Liver (tissue), 9 donors: ENCODE results near the gene MOK. TPM values are rescaled to one million over a fixed set of nuclear protein-coding genes. Genes with fewer than 3 reads are reported as not detected.

Experiments used
- DNase-seq: peaks from one replicate; pipeline ENCODE4 v3.0.0-alpha.2; 2017; ENCODE audit warnings: low spot score
- H3K27ac ChIP-seq, 2 donors: one replicate each; pipeline ENCODE4 v1.7.0; 2013; ENCODE audit warnings: inconsistent platforms in 2 of 2, low read length in 2 of 2, control low read depth in 1 of 2, low read depth in 1 of 2, mild to moderate bottlenecking in 1 of 2
- H3K27me3 ChIP-seq, 4 donors: one replicate each; pipeline versions ENCODE4 v1.6.1 to v1.7.0; 2013; ENCODE audit warnings: low read length in 3 of 4, inconsistent platforms in 1 of 4, mild to moderate bottlenecking in 1 of 4, moderate library complexity in 1 of 4; ENCODE audit not compliant: control insufficient read depth in 4 of 4, insufficient read depth in 4 of 4
- H3K36me3 ChIP-seq, 4 donors: one replicate each; pipeline versions ENCODE4 v1.6.1 to v1.7.0; 2013; ENCODE audit warnings: low read length in 3 of 4, mild to moderate bottlenecking in 3 of 4, low read depth in 1 of 4, moderate library complexity in 1 of 4; ENCODE audit not compliant: control insufficient read depth in 4 of 4, insufficient read depth in 3 of 4
- H3K4me1 ChIP-seq, 4 donors: one replicate each; pipeline versions ENCODE4 v1.6.1 to v1.7.0; 2013; ENCODE audit warnings: low read length in 3 of 4, mild to moderate bottlenecking in 3 of 4, moderate library complexity in 1 of 4; ENCODE audit not compliant: control insufficient read depth in 4 of 4, insufficient read depth in 4 of 4
- H3K4me3 ChIP-seq, 3 donors: one replicate each; pipeline versions ENCODE4 v1.6.1 to v1.7.0; 2013; ENCODE audit warnings: low read length in 3 of 3, control low read depth in 1 of 3, low read depth in 1 of 3, mild to moderate bottlenecking in 1 of 3
- H3K9ac ChIP-seq, 2 donors: one replicate each; pipeline ENCODE4 v1.7.0; 2013; ENCODE audit warnings: low read length in 2 of 2, mild to moderate bottlenecking in 2 of 2, moderate library complexity in 2 of 2, control low read depth in 1 of 2, low read depth in 1 of 2
- H3K9me3 ChIP-seq, 4 donors: one replicate each; pipeline versions ENCODE4 v1.6.1 to v1.7.0; 2013; ENCODE audit warnings: low read length in 3 of 4; ENCODE audit not compliant: control insufficient read depth in 4 of 4
- ATF3 ChIP-seq: IDR thresholded peaks from 2 replicates; pipeline ENCODE4 v1.6.1; 2016; ENCODE audit warnings: antibody characterized with exemption
- EGR1 ChIP-seq, 2 donors: IDR thresholded peaks; 2 replicates each; pipeline ENCODE4 v1.6.1; 2016 to 2018; ENCODE audit warnings: antibody characterized with exemption in 2 of 2, low read depth in 2 of 2
- FOXA2 ChIP-seq: IDR thresholded peaks from 2 replicates; pipeline ENCODE4 v1.6.1; 2016; ENCODE audit warnings: antibody characterized with exemption
- GABPA ChIP-seq, 2 donors: IDR thresholded peaks in 1 of 2; conservative IDR thresholded peaks in 1 of 2; 2 replicates each; pipeline ENCODE4 v1.6.1; 2016; ENCODE audit warnings: antibody characterized with exemption in 2 of 2, mild to moderate bottlenecking in 1 of 2, moderate library complexity in 1 of 2
- HNF4G ChIP-seq: IDR thresholded peaks from 2 replicates; pipeline ENCODE4 v1.6.1; 2016; ENCODE audit warnings: antibody characterized with exemption
- JUND ChIP-seq, 2 donors: IDR thresholded peaks; 2 replicates each; pipeline ENCODE4 v1.6.1; 2016; ENCODE audit warnings: antibody characterized with exemption in 2 of 2
- MAX ChIP-seq: IDR thresholded peaks from 2 replicates; pipeline ENCODE4 v1.6.1; 2016; ENCODE audit warnings: antibody characterized with exemption
- NR2F2 ChIP-seq: IDR thresholded peaks from 2 replicates; pipeline ENCODE4 v1.6.1; 2016; ENCODE audit warnings: antibody characterized with exemption
- RAD21 ChIP-seq, 2 donors: IDR thresholded peaks; 2 replicates each; pipeline ENCODE4 v1.6.1; 2016; ENCODE audit warnings: antibody characterized with exemption in 2 of 2, mild to moderate bottlenecking in 2 of 2
- RXRA ChIP-seq, 2 donors: IDR thresholded peaks; 2 replicates each; pipeline ENCODE4 v1.6.1; 2017 to 2018; ENCODE audit warnings: antibody characterized with exemption in 2 of 2, mild to moderate bottlenecking in 1 of 2
- SP1 ChIP-seq: IDR thresholded peaks from 2 replicates; pipeline ENCODE4 v1.6.1; 2018; ENCODE audit warnings: antibody characterized with exemption, mild to moderate bottlenecking
- TAF1 ChIP-seq: conservative IDR thresholded peaks from 2 replicates; pipeline ENCODE4 v1.6.1; 2016; ENCODE audit warnings: antibody characterized with exemption, mild to moderate bottlenecking
- YY1 ChIP-seq: IDR thresholded peaks from 2 replicates; pipeline ENCODE4 v1.6.1; 2016; ENCODE audit warnings: antibody characterized with exemption, mild to moderate bottlenecking
- ZBTB33 ChIP-seq: IDR thresholded peaks from 2 replicates; pipeline ENCODE4 v1.6.1; 2016; ENCODE audit warnings: antibody characterized with exemption
- WGBS: extraction: QIAGEN DNeasy Blood & Tissue Kit; methylation state at CpG from one replicate; pipeline ENCODE4 v1.1.7; 2013; 5-methylcytosine and 5-hydroxymethylcytosine counted together
- polyA plus RNA-seq, 2 donors: library from polyadenylated mRNA; stranded (reverse) in 1 of 2; unstranded in 1 of 2; fragments of 200-250 nt in 1 of 2; fragments of >200 nt in 1 of 2; fragmentation: Nextera tagmentation in 1 of 2; extraction: Ambion mirVana in 1 of 2; gene quantifications; one replicate each; pipeline versions ENCODE4 v1.2.1 to v1.2.3, GENCODE V29; 2013 to 2015
- total RNA-seq, 2 donors: library from RNA; depleted of rRNA; stranded (reverse); fragments of >200 nt; gene quantifications; one replicate each; pipeline ENCODE4 v1.2.3, GENCODE V29; 2014
- TF ChIP-seq, protein P1 (sequence below): IDR thresholded peaks from 2 replicates; pipeline ENCODE4 v1.6.1; 2016; ENCODE audit warnings: antibody characterized with exemption, mild to moderate bottlenecking
- donor health status: healthy.
- donor health status: healthy.
- donor health status: healthy.
- donor health status: healthy.
- donor health status: healthy.

Gene MOK
- total and polyA plus RNA-seq, 4 donors, result 2.4 to 6.4 (median 2.9) TPM

DNA sequence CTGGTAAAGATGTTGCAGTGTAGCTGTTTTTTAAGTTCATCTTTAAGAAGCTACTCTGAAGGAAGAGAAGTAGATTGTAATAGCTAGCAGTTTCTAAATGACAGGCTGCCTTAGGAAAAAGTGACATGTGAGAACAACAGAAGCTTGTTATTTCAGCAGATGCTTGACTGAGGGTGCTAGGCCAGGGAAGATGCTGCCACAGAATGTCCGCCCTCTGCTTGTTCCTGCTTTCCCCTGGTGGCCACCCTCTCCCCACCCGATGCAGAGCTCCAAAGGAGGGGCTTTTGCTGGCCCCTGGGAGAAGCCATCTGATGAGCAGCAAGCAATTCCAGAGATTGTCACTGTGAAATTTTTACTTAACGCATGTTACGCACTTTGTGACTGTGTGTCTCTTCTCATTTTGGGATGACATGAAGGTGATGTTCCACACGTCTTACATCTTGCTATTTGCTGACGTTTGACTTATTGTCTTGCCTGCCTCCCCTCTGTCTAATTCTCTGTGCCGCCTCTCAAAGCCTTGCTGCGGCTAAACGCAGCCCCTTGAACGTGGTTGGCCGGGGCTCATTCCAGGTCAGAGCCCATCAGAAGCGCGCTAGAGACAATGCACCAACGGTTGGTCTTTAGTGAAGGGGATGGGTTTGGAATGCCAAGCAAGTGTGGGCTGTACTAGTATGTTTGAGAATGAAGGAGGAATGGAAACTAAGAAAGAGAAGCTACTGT lies 120.5 kb downstream of the MOK start:
- TF ChIP-seq, protein P1, sequence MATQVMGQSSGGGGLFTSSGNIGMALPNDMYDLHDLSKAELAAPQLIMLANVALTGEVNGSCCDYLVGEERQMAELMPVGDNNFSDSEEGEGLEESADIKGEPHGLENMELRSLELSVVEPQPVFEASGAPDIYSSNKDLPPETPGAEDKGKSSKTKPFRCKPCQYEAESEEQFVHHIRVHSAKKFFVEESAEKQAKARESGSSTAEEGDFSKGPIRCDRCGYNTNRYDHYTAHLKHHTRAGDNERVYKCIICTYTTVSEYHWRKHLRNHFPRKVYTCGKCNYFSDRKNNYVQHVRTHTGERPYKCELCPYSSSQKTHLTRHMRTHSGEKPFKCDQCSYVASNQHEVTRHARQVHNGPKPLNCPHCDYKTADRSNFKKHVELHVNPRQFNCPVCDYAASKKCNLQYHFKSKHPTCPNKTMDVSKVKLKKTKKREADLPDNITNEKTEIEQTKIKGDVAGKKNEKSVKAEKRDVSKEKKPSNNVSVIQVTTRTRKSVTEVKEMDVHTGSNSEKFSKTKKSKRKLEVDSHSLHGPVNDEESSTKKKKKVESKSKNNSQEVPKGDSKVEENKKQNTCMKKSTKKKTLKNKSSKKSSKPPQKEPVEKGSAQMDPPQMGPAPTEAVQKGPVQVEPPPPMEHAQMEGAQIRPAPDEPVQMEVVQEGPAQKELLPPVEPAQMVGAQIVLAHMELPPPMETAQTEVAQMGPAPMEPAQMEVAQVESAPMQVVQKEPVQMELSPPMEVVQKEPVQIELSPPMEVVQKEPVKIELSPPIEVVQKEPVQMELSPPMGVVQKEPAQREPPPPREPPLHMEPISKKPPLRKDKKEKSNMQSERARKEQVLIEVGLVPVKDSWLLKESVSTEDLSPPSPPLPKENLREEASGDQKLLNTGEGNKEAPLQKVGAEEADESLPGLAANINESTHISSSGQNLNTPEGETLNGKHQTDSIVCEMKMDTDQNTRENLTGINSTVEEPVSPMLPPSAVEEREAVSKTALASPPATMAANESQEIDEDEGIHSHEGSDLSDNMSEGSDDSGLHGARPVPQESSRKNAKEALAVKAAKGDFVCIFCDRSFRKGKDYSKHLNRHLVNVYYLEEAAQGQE, result no peak
- no peak for TF ChIP-seq NR2F2
- no peak for TF ChIP-seq GABPA (IDR thresholded peaks at IDR 0.05 in 1 of 2, conservative IDR thresholded peaks at IDR 0.05 in 1 of 2)
- TF ChIP-seq MAX, result no peak
- no peak for TF ChIP-seq RXRA (IDR thresholded peaks at IDR 0.05)
- TF ChIP-seq RAD21 (IDR thresholded peaks at IDR 0.05), result no peak
- TF ChIP-seq ATF3, result no peak
- TF ChIP-seq SP1, result no peak
- TF ChIP-seq YY1, result no peak
- TF ChIP-seq TAF1, result no peak
- TF ChIP-seq FOXA2, result no peak
- TF ChIP-seq ZBTB33, result no peak
- Histone ChIP-seq H3K27me3 (no peaks in the 10 kb centered on the region), H3K9me3 (no peaks in the 10 kb centered on the region), H3K4me1 (peaks cover 0 to 7% (median 2%) of the 10 kb centered on the region in 4 donors), H3K27ac (no peak overlapping the region), H3K36me3 (no peaks in the 10 kb centered on the region), H3K4me3 (no peak overlapping the region), H3K9ac (no peak overlapping the region)
- 92% methylated on average over 14 of the region's 14 CpGs for WGBS
- no peak for DNase-seq

DNA sequence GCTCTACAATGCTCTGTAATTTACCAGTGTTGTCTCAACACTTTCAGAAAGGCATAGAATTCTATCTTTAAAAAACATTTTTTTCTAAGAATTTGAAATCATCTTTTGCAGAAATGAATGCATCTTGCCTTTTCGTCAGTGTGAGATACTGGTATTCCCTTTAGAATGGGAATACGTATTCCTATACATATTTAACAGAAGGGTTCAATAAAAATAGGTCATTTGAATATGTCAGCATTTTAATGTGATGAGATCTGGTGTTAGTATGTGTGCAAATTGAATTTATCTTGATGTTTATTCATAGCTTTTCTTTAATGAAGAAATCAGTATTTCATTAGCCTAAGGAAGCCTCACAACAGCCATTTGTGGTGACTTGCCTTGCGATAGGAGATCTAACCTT lies 121.1 kb downstream of the MOK start:
- DNase-seq, result no peak
- no peaks in the 10 kb centered on the region for H3K9me3 ChIP-seq
- no peak overlapping the region for H3K4me3 ChIP-seq
- 98% methylated on average over 3 of the region's 3 CpGs for WGBS
- no peak overlapping the region for H3K9ac ChIP-seq
- H3K36me3 ChIP-seq, result no peaks in the 10 kb centered on the region
- no peak for TF ChIP-seq EGR1 (IDR thresholded peaks at IDR 0.05; ENCODE audit: low read depth in 2 of 2)
- no peak for TF ChIP-seq TAF1
- no peak for TF ChIP-seq SP1
- no peak for TF ChIP-seq JUND (IDR thresholded peaks at IDR 0.05)
- TF ChIP-seq HNF4G, result no peak
- peaks cover 0 to 7% (median 2%) of the 10 kb centered on the region in 4 donors for H3K4me1 ChIP-seq
- no peaks in the 10 kb centered on the region for H3K27me3 ChIP-seq
- no peak overlapping the region for H3K27ac ChIP-seq
